Astrocyte (in vitro differentiated cells and primary cell): ENCODE results near the gene LMCD1. TPM values are rescaled to one million over a fixed set of nuclear protein-coding genes. Genes with fewer than 3 reads are reported as not detected.

Experiments
- DNase-seq: peaks from one replicate; pipeline ENCODE4 v3.0.0-alpha.2; 2010; ENCODE audit warnings: low read depth
- FAIRE-seq: peaks from 2 replicates; lab custom pipeline; 2011; peaks lifted over from hg19 to GRCh38; lab: Jason Lieb, UNC
- H2AFZ ChIP-seq: 2 replicates; pipeline ENCODE4 v1.6.0; 2012; ENCODE audit warnings: low read depth, low read length, inconsistent platforms
- H3K27ac ChIP-seq: 2 replicates; pipeline ENCODE4 v1.5.1; 2011; ENCODE audit warnings: low read depth, low read length, inconsistent platforms
- H3K27me3 ChIP-seq: 2 replicates; pipeline ENCODE4 v1.6.0; 2011; ENCODE audit warnings: low read length, inconsistent platforms; ENCODE audit not compliant: insufficient read depth
- H3K36me3 ChIP-seq: 2 replicates; pipeline ENCODE4 v1.5.1; 2011; ENCODE audit warnings: low read length, inconsistent platforms; ENCODE audit not compliant: insufficient read depth
- H3K4me1 ChIP-seq: 2 replicates; pipeline ENCODE4 v1.5.1; 2011; ENCODE audit warnings: low read length, inconsistent platforms; ENCODE audit not compliant: insufficient read depth
- H3K4me2 ChIP-seq: 2 replicates; pipeline ENCODE4 v1.6.0; 2012; ENCODE audit warnings: low read length, inconsistent platforms
- H3K4me3 ChIP-seq: 2 replicates; pipeline ENCODE4 v1.5.1; 2011; ENCODE audit warnings: low read depth, mild to moderate bottlenecking, low read length, inconsistent platforms; ENCODE audit not compliant: insufficient read depth
- H3K79me2 ChIP-seq: 2 replicates; pipeline ENCODE4 v1.6.0; 2012; ENCODE audit warnings: mild to moderate bottlenecking, low read length, inconsistent platforms; ENCODE audit not compliant: insufficient read depth
- H3K9ac ChIP-seq: 2 replicates; pipeline ENCODE4 v1.6.0; 2012; ENCODE audit warnings: mild to moderate bottlenecking, low read length, inconsistent platforms
- H3K9me3 ChIP-seq: 2 replicates; pipeline ENCODE4 v1.5.1; 2012; ENCODE audit warnings: low read depth, mild to moderate bottlenecking, low read length, inconsistent platforms; ENCODE audit not compliant: insufficient read depth
- H4K20me1 ChIP-seq: 2 replicates; pipeline ENCODE4 v1.6.0; 2012; ENCODE audit warnings: low read length, inconsistent platforms; ENCODE audit not compliant: insufficient read depth
- H3K27ac Mint-ChIP-seq: one replicate; pipeline ENCODE4 v1.8.0; 2021; ENCODE audit warnings: mild to moderate bottlenecking, mixed read lengths; ENCODE audit not compliant: unreplicated experiment
- H3K27me3 Mint-ChIP-seq: one replicate; pipeline ENCODE4 v1.8.0; 2021; ENCODE audit warnings: low read depth, mixed read lengths; ENCODE audit not compliant: unreplicated experiment
- H3K36me3 Mint-ChIP-seq: one replicate; pipeline ENCODE4 v1.8.0; 2021; ENCODE audit warnings: low read depth, mixed read lengths; ENCODE audit not compliant: unreplicated experiment
- H3K4me1 Mint-ChIP-seq: one replicate; pipeline ENCODE4 v1.8.0; 2021; ENCODE audit warnings: low read depth, mixed read lengths; ENCODE audit not compliant: unreplicated experiment
- H3K4me3 Mint-ChIP-seq: one replicate; pipeline ENCODE4 v1.8.0; 2021; ENCODE audit warnings: mild to moderate bottlenecking, moderate library complexity, mixed read lengths; ENCODE audit not compliant: unreplicated experiment
- H3K9me3 Mint-ChIP-seq: one replicate; pipeline ENCODE4 v1.8.0; 2021; ENCODE audit warnings: mild to moderate bottlenecking, mixed read lengths; ENCODE audit not compliant: unreplicated experiment
- EZH2 ChIP-seq: IDR thresholded peaks from 2 replicates; pipeline ENCODE4 v1.6.1; 2012; ENCODE audit warnings: mild to moderate bottlenecking, low read length, inconsistent platforms; ENCODE audit not compliant: insufficient read depth
- total RNA-seq: library from RNA; stranded (reverse); gene quantifications from 2 replicates; pipeline ENCODE4 v1.2.1, GENCODE V29; 2021
- TF ChIP-seq, protein P1 (sequence below): IDR thresholded peaks from 2 replicates; pipeline ENCODE4 v1.5.1; 2011; ENCODE audit warnings: low read depth, mild to moderate bottlenecking, inconsistent platforms, low read length, moderate library complexity; ENCODE audit not compliant: insufficient read depth

The LMCD1 gene
- total RNA-seq, 1 donor from 2014 or later = 374 TPM

DNA sequence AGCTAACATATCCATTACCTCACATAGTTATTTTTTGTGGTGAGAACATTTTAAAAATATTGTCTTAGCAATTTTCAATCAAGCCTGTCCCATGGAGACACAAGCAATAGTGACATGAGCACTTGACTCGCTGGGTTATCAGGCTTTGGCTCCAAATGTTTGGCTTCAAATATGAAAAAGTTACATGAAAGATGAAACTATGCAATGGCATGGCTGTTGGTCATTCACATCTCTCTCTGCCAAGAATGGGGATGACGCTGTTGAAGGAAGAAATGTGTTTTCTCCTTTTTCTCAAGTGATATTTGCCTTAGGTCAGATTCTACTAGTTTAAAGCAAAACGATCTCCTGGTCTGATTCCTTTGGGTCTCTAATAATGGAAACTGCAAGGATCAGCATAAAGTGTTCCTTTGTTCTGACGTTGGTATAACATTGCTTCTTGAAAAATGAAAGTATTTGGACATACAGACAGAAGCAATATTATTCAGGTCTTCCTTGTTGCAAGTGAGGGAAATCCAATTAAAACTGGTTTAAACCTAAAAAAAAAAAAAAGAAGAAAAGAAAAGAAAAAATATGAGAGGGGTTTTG lies 71.8 kb downstream of the LMCD1 start:
- H4K20me1 ChIP-seq = no peaks in the 10 kb centered on the region
- Mint-ChIP-seq H3K27ac (no peak overlapping the region), H3K27me3 (no peaks in the 10 kb centered on the region), H3K9me3 (peaks cover 3% of the 10 kb centered on the region), H3K36me3 (peaks cover 34% of the 10 kb centered on the region), H3K4me3 (no peak overlapping the region), H3K4me1 (peaks cover 46% of the 10 kb centered on the region)
- peaks cover 17% of the 10 kb centered on the region for H3K4me1 ChIP-seq
- H3K4me3 ChIP-seq = no peak overlapping the region
- FAIRE-seq (no peak), DNase-seq (no peak)
- no peak overlapping the region for H2AFZ ChIP-seq
- H3K9ac ChIP-seq = no peak overlapping the region
- H3K27me3 ChIP-seq = no peaks in the 10 kb centered on the region
- TF ChIP-seq EZH2 = no peak
- TF ChIP-seq, protein P1, sequence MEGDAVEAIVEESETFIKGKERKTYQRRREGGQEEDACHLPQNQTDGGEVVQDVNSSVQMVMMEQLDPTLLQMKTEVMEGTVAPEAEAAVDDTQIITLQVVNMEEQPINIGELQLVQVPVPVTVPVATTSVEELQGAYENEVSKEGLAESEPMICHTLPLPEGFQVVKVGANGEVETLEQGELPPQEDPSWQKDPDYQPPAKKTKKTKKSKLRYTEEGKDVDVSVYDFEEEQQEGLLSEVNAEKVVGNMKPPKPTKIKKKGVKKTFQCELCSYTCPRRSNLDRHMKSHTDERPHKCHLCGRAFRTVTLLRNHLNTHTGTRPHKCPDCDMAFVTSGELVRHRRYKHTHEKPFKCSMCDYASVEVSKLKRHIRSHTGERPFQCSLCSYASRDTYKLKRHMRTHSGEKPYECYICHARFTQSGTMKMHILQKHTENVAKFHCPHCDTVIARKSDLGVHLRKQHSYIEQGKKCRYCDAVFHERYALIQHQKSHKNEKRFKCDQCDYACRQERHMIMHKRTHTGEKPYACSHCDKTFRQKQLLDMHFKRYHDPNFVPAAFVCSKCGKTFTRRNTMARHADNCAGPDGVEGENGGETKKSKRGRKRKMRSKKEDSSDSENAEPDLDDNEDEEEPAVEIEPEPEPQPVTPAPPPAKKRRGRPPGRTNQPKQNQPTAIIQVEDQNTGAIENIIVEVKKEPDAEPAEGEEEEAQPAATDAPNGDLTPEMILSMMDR = no peak
- no peak overlapping the region for H3K4me2 ChIP-seq
- no peak overlapping the region for H3K27ac ChIP-seq
- H3K79me2 ChIP-seq = no peaks in the 10 kb centered on the region
- peaks cover 6% of the 10 kb centered on the region for H3K36me3 ChIP-seq
- no peaks in the 10 kb centered on the region for H3K9me3 ChIP-seq

DNA sequence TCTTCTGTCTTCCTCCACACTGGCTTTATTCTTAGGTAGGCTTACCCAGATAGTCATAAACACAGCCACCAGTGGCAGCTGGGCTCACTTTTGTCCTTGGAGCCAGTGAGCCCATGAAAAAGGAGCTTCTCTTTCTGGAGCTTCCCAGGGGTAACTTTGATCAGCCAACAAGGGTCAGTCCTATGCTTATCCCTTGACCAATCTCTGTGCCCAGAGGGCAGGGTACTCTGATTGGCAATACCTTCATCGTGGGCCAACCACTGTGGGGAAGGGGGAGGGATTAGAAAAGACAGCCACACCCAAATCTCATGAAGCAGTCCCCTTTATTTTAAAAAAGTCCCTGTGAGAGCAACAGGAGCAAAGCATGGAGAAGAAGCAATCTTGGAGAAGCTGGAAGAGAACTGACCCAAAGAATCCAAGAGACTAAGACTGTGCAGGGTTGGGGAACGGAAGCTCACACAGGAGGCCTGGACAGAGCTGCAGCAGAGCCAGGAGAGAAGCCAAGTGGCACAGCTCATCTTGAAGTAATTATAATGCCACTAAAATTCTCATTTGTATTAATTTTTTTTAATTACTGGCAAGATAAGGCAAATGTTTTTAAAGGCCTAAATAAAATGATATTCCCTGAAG lies 72.5 kb downstream of the LMCD1 start:
- TF ChIP-seq, protein P1 = no peak
- TF ChIP-seq EZH2 = no peak
- Histone ChIP-seq H3K27ac (no peak overlapping the region), H3K9ac (no peak overlapping the region), H3K9me3 (no peaks in the 10 kb centered on the region), H3K4me1 (peaks cover 20% of the 10 kb centered on the region), H3K79me2 (no peaks in the 10 kb centered on the region), H3K36me3 (peaks cover 6% of the 10 kb centered on the region), H3K4me3 (no peak overlapping the region), H3K27me3 (no peaks in the 10 kb centered on the region), H4K20me1 (no peaks in the 10 kb centered on the region), H2AFZ (no peak overlapping the region), H3K4me2 (no peak overlapping the region)
- DNase-seq = no peak
- Mint-ChIP-seq H3K27ac (no peak overlapping the region), H3K4me3 (no peak overlapping the region), H3K36me3 (peaks cover 27% of the 10 kb centered on the region), H3K4me1 (peaks cover 51% of the 10 kb centered on the region), H3K9me3 (peaks cover 3% of the 10 kb centered on the region), H3K27me3 (no peaks in the 10 kb centered on the region)
- FAIRE-seq = no peak

DNA sequence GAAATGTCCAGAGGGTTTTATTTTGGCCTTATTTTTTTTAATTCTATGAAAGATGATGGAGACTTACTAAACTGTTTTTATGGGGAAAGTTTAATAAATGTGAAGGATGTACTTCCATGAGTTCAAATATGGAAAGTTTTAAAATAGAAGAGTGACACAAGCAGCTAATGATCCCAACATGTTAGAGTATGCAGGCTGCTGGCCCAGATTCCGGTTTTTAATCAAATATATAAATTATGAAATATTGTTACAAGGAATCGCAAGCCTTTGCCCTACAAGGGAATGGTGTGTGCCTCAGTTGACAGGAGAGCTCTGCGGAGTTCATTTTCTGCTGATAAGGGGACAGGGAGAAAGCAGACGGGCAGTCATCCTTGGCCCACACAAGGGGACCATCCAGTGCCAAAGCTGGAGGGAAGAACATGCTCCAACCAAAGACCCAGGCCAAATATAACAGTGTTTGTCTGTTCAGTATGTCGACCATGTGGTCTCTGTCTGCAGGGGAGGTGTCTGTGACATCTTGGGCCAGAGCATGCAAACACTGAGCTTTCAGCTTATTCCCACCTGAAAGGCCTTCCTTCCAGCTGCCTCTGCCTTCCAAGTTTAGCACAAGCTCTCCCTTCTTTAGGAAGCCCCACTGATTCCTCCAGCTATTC lies 73.2 kb downstream of the LMCD1 start:
- FAIRE-seq = no peak
- H3K27ac ChIP-seq = no peak overlapping the region
- no peaks in the 10 kb centered on the region for H3K27me3 ChIP-seq

More for the DNA sequence above, 73.2 kb downstream of the LMCD1 start:
- H3K9ac ChIP-seq = no peak overlapping the region
- no peaks in the 10 kb centered on the region for H3K9me3 ChIP-seq
- Mint-ChIP-seq H3K4me3 (no peak overlapping the region), H3K27ac (peak overlapping the region; percentile 64), H3K9me3 (peaks cover 3% of the 10 kb centered on the region), H3K4me1 (peaks cover 52% of the 10 kb centered on the region), H3K36me3 (peaks cover 23% of the 10 kb centered on the region), H3K27me3 (no peaks in the 10 kb centered on the region)
- TF ChIP-seq, protein P1 = no peak
- TF ChIP-seq EZH2 = no peak
- peaks cover 22% of the 10 kb centered on the region for H3K4me1 ChIP-seq
- H3K79me2 ChIP-seq = no peaks in the 10 kb centered on the region
- H2AFZ ChIP-seq = no peak overlapping the region
- DNase-seq = no peak
- no peak overlapping the region for H3K4me3 ChIP-seq
- no peaks in the 10 kb centered on the region for H4K20me1 ChIP-seq
- peaks cover 3% of the 10 kb centered on the region for H3K36me3 ChIP-seq
- H3K4me2 ChIP-seq = no peak overlapping the region
